Measurements from ENCODE around the gene SLC27A5. TPM values are rescaled to one million over a fixed set of nuclear protein-coding genes. Genes with fewer than 3 reads are reported as not detected.

SLC27A5 gene
- total and polyA plus RNA-seq, 2 of the 13 experiments (the other 11 are each of a cell fraction or from before 2014, with no cell fraction given), result 30.3 to 40.2 TPM

DNA sequence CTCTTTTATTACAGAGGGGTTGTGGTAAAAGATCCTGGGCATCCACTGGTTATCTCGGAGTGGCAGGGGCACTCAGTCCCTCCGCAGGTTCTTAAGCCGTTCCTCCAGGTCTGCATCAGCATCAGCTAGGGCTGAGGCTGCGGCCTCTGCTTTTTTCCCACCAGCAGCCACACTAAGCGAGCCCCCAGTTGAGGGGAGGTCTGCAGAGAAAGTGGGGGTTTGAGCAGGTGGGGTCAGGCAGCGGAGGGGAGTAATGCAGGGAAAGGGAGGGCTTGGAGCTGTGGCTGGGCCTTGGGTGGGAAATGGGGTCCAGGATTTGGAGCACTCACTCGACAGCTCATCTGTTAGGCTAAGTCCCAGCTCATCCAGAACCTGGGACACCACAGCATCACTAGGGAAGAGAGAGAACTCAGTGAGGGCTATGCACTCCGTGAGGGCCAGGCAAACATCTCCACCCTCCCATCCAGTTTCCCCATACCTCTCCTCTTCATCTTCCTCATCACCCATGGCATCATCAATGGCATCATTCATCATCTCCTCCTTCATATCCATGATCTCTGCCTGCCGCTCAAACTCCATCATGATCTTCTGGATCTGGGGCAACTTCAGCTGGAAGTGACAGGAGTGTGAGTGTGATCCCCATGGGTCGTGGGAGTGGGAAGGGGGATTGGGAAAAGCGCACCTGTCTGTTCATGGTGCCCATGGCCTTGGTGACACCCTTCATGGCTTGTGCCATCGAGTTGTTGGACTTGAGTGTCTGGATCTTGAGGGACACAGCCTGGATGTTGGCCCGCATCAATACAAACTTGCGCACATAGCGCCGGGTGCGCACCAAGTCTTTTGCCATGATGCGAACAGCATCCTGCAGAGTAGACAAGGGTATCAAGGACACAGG, 40.0 kb upstream of the SLC27A5 start (continued):
- TF ChIP-seq, protein P1, sequence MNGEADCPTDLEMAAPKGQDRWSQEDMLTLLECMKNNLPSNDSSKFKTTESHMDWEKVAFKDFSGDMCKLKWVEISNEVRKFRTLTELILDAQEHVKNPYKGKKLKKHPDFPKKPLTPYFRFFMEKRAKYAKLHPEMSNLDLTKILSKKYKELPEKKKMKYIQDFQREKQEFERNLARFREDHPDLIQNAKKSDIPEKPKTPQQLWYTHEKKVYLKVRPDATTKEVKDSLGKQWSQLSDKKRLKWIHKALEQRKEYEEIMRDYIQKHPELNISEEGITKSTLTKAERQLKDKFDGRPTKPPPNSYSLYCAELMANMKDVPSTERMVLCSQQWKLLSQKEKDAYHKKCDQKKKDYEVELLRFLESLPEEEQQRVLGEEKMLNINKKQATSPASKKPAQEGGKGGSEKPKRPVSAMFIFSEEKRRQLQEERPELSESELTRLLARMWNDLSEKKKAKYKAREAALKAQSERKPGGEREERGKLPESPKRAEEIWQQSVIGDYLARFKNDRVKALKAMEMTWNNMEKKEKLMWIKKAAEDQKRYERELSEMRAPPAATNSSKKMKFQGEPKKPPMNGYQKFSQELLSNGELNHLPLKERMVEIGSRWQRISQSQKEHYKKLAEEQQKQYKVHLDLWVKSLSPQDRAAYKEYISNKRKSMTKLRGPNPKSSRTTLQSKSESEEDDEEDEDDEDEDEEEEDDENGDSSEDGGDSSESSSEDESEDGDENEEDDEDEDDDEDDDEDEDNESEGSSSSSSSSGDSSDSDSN (CRISPR knock-in tag; IDR thresholded peaks at IDR 0.05), result no peak
- TF ChIP-seq AGO2 (optimal IDR thresholded peaks at IDR 0.05; ENCODE audit: low read depth, low read length), result peak; percentile 92
- TF ChIP-seq RBFOX2 (IDR thresholded peaks at IDR 0.05; ENCODE audit: low read depth, low read length), result 0 out of 2 replicates have a peak, but pooled peaks have one; percentile 32
- TF ChIP-seq RBM22 (optimal IDR thresholded peaks at IDR 0.05; ENCODE audit: low read length), result peak; percentile 2
- peak; percentile 18 to 33 for TF ChIP-seq POLR2A (IDR thresholded peaks at IDR 0.05; ENCODE audit: insufficient read depth in 1 of 2, low read depth in 2 of 2, low read length in 2 of 2)

DNA sequence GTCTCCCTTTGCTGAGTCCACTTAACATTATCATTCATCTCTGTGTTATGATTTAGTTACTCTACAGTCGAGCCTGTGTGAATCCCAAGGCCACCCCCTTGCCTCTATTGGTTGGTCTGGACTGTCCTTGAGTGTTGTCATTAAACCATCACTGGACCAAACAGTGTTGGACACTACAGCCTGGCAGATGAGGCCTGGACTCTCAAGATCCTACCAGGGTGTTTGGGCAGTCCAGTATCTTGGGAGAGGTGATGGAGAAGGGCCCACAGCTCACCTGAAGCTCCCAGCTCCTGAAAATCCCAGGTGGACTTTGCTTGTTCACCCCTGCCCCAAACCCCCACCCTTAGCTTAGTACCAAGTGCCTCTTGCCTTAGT, 39.3 kb upstream of the SLC27A5 start:
- Histone ChIP-seq H3K4me1 (ENCODE audit: insufficient read depth, low read length) (peaks cover 34% of the 10 kb centered on the region), H3K79me2 (ENCODE audit: insufficient read depth, low read length) (peaks cover 26% of the 10 kb centered on the region), H4K20me1 (ENCODE audit: insufficient read depth, low read length) (peaks cover 35% of the 10 kb centered on the region), H2AFZ (ENCODE audit: low read length) (no peak overlapping the region), H3K9me3 (ENCODE audit: low read length) (no peaks in the 10 kb centered on the region), H3K27ac (ENCODE audit: extremely low read length, insufficient read depth, low read length) (no peak overlapping the region), H3K4me2 (ENCODE audit: low read depth, low read length) (no peak overlapping the region), H3K9ac (ENCODE audit: insufficient read depth, low read depth, low read length) (no peak overlapping the region), H3K36me3 (replicated peaks in 1 of 2; ENCODE audit: control insufficient read depth in 1 of 2, insufficient read depth in 2 of 2, low read length in 2 of 2) (peaks cover 37 to 65% of the 10 kb centered on the region in 2 experiments), H3K4me3 (replicated peaks in 1 of 3; ENCODE audit: insufficient read depth in 1 of 3, low read depth in 2 of 3, low read length in 3 of 3) (no peak overlapping the region), H3K27me3 (ENCODE audit: control insufficient read depth in 1 of 2, insufficient read depth in 2 of 2, low read length in 2 of 2) (no peaks in the 10 kb centered on the region)
- ChIA-PET CTCF (ENCODE audit: low intra/inter-chr PET ratio, low total read pairs) (no interaction called here), POLR2A (interaction anchor here (0.6 to 2.5 kb wide), 4 partner anchors 8 to 37 kb away, joined by 3 to 8 read pairs (median 4); partner anchors contain the start of gene ZBTB45)
- in situ Hi-C loops (cut with HindIII; ENCODE audit: extremely low pct_ligation_motif_present, low pct_unique_long_range_greater_than_20kb) (no loop called here), intact Hi-C loops (cut with micrococcal nuclease; ENCODE audit: unreplicated experiment) (no loop called here)
- DNase-seq (ENCODE audit: low spot score) (no peak), ATAC-seq (no peak), FAIRE-seq (no peak)
- no TSS peak for BruUV-seq (replicated peaks)
- WGBS (ENCODE audit: low lambda C conversion rate), result 86% methylated on average over 1 of the region's 1 CpG
- 0 out of 2 replicates have a peak, but pooled peaks have one; percentile 18 for TF ChIP-seq POLR2AphosphoS5 (IDR thresholded peaks at IDR 0.05; ENCODE audit: low read depth, low read length)
- TF ChIP-seq ZNF670 (CRISPR knock-in tag; IDR thresholded peaks at IDR 0.05; ENCODE audit: borderline replicate concordance), result no peak
- peak in 1 of 2 experiments; percentile 35; a peak in 2 of 4 replicates for TF ChIP-seq POLR2A (IDR thresholded peaks at IDR 0.05; ENCODE audit: insufficient read depth in 1 of 2, low read depth in 2 of 2, low read length in 2 of 2)
- TF ChIP-seq, protein P2, sequence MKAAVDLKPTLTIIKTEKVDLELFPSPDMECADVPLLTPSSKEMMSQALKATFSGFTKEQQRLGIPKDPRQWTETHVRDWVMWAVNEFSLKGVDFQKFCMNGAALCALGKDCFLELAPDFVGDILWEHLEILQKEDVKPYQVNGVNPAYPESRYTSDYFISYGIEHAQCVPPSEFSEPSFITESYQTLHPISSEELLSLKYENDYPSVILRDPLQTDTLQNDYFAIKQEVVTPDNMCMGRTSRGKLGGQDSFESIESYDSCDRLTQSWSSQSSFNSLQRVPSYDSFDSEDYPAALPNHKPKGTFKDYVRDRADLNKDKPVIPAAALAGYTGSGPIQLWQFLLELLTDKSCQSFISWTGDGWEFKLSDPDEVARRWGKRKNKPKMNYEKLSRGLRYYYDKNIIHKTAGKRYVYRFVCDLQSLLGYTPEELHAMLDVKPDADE (CRISPR knock-in tag; IDR thresholded peaks at IDR 0.05), result no peak
- TF ChIP-seq, protein P3, sequence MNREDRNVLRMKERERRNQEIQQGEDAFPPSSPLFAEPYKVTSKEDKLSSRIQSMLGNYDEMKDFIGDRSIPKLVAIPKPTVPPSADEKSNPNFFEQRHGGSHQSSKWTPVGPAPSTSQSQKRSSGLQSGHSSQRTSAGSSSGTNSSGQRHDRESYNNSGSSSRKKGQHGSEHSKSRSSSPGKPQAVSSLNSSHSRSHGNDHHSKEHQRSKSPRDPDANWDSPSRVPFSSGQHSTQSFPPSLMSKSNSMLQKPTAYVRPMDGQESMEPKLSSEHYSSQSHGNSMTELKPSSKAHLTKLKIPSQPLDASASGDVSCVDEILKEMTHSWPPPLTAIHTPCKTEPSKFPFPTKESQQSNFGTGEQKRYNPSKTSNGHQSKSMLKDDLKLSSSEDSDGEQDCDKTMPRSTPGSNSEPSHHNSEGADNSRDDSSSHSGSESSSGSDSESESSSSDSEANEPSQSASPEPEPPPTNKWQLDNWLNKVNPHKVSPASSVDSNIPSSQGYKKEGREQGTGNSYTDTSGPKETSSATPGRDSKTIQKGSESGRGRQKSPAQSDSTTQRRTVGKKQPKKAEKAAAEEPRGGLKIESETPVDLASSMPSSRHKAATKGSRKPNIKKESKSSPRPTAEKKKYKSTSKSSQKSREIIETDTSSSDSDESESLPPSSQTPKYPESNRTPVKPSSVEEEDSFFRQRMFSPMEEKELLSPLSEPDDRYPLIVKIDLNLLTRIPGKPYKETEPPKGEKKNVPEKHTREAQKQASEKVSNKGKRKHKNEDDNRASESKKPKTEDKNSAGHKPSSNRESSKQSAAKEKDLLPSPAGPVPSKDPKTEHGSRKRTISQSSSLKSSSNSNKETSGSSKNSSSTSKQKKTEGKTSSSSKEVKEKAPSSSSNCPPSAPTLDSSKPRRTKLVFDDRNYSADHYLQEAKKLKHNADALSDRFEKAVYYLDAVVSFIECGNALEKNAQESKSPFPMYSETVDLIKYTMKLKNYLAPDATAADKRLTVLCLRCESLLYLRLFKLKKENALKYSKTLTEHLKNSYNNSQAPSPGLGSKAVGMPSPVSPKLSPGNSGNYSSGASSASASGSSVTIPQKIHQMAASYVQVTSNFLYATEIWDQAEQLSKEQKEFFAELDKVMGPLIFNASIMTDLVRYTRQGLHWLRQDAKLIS (CRISPR knock-in tag; IDR thresholded peaks at IDR 0.05), result no peak
- no peak for TF ChIP-seq ZNF382 (CRISPR knock-in tag; IDR thresholded peaks at IDR 0.05; ENCODE audit: borderline replicate concordance)
- no peak for TF ChIP-seq BCL6 (CRISPR knock-in tag; IDR thresholded peaks at IDR 0.05)
- TF ChIP-seq ZSCAN21 (CRISPR knock-in tag; IDR thresholded peaks at IDR 0.05; ENCODE audit: borderline replicate concordance), result no peak
- no peak for TF ChIP-seq KDM5A (IDR thresholded peaks at IDR 0.05; ENCODE audit: borderline replicate concordance, low read length)
- no peak for TF ChIP-seq PHF21A (CRISPR knock-in tag; IDR thresholded peaks at IDR 0.05)
- peak; percentile 10 for TF ChIP-seq RBM22 (optimal IDR thresholded peaks at IDR 0.05; ENCODE audit: low read length)
- TF ChIP-seq FOXM1 (CRISPR knock-in tag; IDR thresholded peaks at IDR 0.05), result no peak

Measured in HepG2 (cell line).